Lower lobe of right lung (tissue), 2 donors: ENCODE results near the gene NCOA4. TPM values are rescaled to one million over a fixed set of nuclear protein-coding genes. Genes with fewer than 3 reads are reported as not detected.

Experiments used
- ATAC-seq, 2 donors: fragments of 200-7000 bp; cut with Tn5 transposase; one replicate each; pipeline ENCODE4 v1.9.1; 2020 to 2022; ENCODE audit warnings: mild to moderate bottlenecking in 2 of 2, moderate library complexity in 2 of 2
- DNase-seq: peaks from one replicate; pipeline ENCODE4 v3.0.0-alpha.2; 2020
- H3K27ac ChIP-seq: fragments of 200-600 bp; one replicate; pipeline ENCODE4 v1.8.0; 2022
- H3K27me3 ChIP-seq: fragments of 200-600 bp; one replicate; pipeline ENCODE4 v1.8.0; 2022; ENCODE audit warnings: low read depth
- H3K36me3 ChIP-seq: fragments of 200-600 bp; one replicate; pipeline ENCODE4 v1.8.0; 2022; ENCODE audit warnings: mild to moderate bottlenecking
- H3K4me1 ChIP-seq: fragments of 200-600 bp; one replicate; pipeline ENCODE4 v1.8.0; 2022
- H3K4me3 ChIP-seq: fragments of 200-600 bp; one replicate; pipeline ENCODE4 v1.8.0; 2022; ENCODE audit warnings: mild to moderate bottlenecking
- H3K9me3 ChIP-seq: fragments of 200-600 bp; one replicate; pipeline ENCODE4 v1.8.0; 2022
- CTCF ChIP-seq: fragments of 200-600 bp; IDR thresholded peaks from one replicate; pipeline ENCODE4 v1.8.0; 2022; ENCODE audit warnings: antibody characterized with exemption, mild to moderate bottlenecking
- intact Hi-C: fragments of 100-400 bp; cut with DNase I; formaldehyde crosslinking; loops from one replicate; pipeline ENCODE4 v1.11.0; 2022
- total RNA-seq: library from RNA; stranded (reverse); fragmentation: NEBNext Ultra II Directional; extraction: Animal tissue kit (Norgen Biotek cat#: 25700); gene quantifications from one replicate; pipeline ENCODE4 v1.2.1, GENCODE V29; 2021
- donor health status: DM: no; HTN: yes; CAD: no; lungs with severe emphysema.

NCOA4 gene
- total RNA-seq, 1 donor from 2014 or later, result 194 TPM

GRCh38 chr10:46016811-46017210, 13.6 kb downstream of the NCOA4 start:
- Histone ChIP-seq H3K36me3 (peaks cover 47% of the 10 kb centered on the region), H3K4me1 (peaks cover 56% of the 10 kb centered on the region)

GRCh38 chr10:46016190-46016589, 14.2 kb downstream of the NCOA4 start:
- Histone ChIP-seq H3K4me3 (no peak overlapping the region), H3K27me3 (no peaks in the 10 kb centered on the region), H3K9me3 (no peaks in the 10 kb centered on the region), H3K27ac (no peak overlapping the region), H3K4me1 (peaks cover 51% of the 10 kb centered on the region), H3K36me3 (peaks cover 54% of the 10 kb centered on the region)
- ATAC-seq (no peak), DNase-seq (no peak)
- TF ChIP-seq CTCF, result no peak
- intact Hi-C loops, result no loop called here

More at GRCh38 chr10:46016811-46017210, 13.6 kb downstream of the NCOA4 start:
- H3K9me3 ChIP-seq, result no peaks in the 10 kb centered on the region
- H3K4me3 ChIP-seq, result no peak overlapping the region
- intact Hi-C loops, result no loop called here
- no peaks in the 10 kb centered on the region for H3K27me3 ChIP-seq
- TF ChIP-seq CTCF, result no peak
- ATAC-seq, result no peak
- H3K27ac ChIP-seq, result no peak overlapping the region
- no peak for DNase-seq

GRCh38 chr10:46014683-46015405, 15.6 kb downstream of the NCOA4 start:
- ATAC-seq, result no peak
- no peaks in the 10 kb centered on the region for H3K9me3 ChIP-seq
- intact Hi-C loops, result no loop called here
- H3K27ac ChIP-seq, result no peak overlapping the region
- peaks cover 38% of the 10 kb centered on the region for H3K4me1 ChIP-seq
- peaks cover 67% of the 10 kb centered on the region for H3K36me3 ChIP-seq
- no peak overlapping the region for H3K4me3 ChIP-seq
- TF ChIP-seq CTCF, result no peak
- no peak for DNase-seq
- no peaks in the 10 kb centered on the region for H3K27me3 ChIP-seq

- peaks cover 73% of the 10 kb centered on the region for H3K36me3 ChIP-seq
- no peak overlapping the region for H3K4me3 ChIP-seq
- no peak for TF ChIP-seq CTCF
- H3K4me1 ChIP-seq, result peaks cover 35% of the 10 kb centered on the region
- no peaks in the 10 kb centered on the region for H3K27me3 ChIP-seq
- DNase-seq (no peak), ATAC-seq (no peak)
- intact Hi-C loops, result no loop called here
- H3K27ac ChIP-seq, result no peak overlapping the region
- H3K9me3 ChIP-seq, result no peaks in the 10 kb centered on the region
Observed at GRCh38 chr10:46014206-46014605, 16.2 kb downstream of the NCOA4 start.

GRCh38 chr10:46012746-46013145, 17.7 kb downstream of the NCOA4 start:
- intact Hi-C loops, result no loop called here
- no peak for ATAC-seq
- Histone ChIP-seq H3K27me3 (no peaks in the 10 kb centered on the region), H3K4me3 (no peak overlapping the region), H3K27ac (no peak overlapping the region), H3K36me3 (peaks cover 88% of the 10 kb centered on the region), H3K4me1 (peaks cover 25% of the 10 kb centered on the region), H3K9me3 (no peaks in the 10 kb centered on the region)
- TF ChIP-seq CTCF, result no peak
- no peak for DNase-seq
